CD14-positive monocyte (primary cell): ENCODE results near the gene URGCP. TPM values are rescaled to one million over a fixed set of nuclear protein-coding genes. Genes with fewer than 3 reads are reported as not detected.
"Not testable (repeated sequence)": the region's sequence is repeated elsewhere in the genome, so short reads cannot be mapped to it uniquely, and the experiment has no call there.

Experiments
- DNase-seq, 3 donors: peaks; one replicate each; pipeline ENCODE4 v3.0.0-alpha.2; 2011 to 2022
- H2AFZ ChIP-seq: 2 replicates; pipeline ENCODE4 v1.6.0; 2012; ENCODE audit warnings: mild to moderate bottlenecking, low read depth, low read length, inconsistent platforms; ENCODE audit not compliant: insufficient read depth, poor library complexity, severe bottlenecking
- H3K27ac ChIP-seq, 2 donors: 1 replicate in 1 of 2; 2 replicates in 1 of 2; pipeline ENCODE4 v1.5.1; 2012 to 2013; ENCODE audit warnings: low read length in 2 of 2, control low read depth in 1 of 2, inconsistent platforms in 1 of 2, low read depth in 1 of 2, mild to moderate bottlenecking in 1 of 2
- H3K27me3 ChIP-seq, 2 donors: one replicate each; pipeline versions ENCODE4 v1.6.0 to v1.6.1; 2011 to 2013; ENCODE audit warnings: low read length in 2 of 2; ENCODE audit not compliant: control insufficient read depth in 2 of 2, insufficient read depth in 2 of 2
- H3K36me3 ChIP-seq, 2 donors: replicated peaks in 1 of 2; 1 replicate in 1 of 2; 2 replicates in 1 of 2; pipeline versions ENCODE4 v1.5.1 to v1.6.1; 2012 to 2013; ENCODE audit warnings: low read length in 2 of 2, control low read depth in 1 of 2, inconsistent platforms in 1 of 2, mild to moderate bottlenecking in 1 of 2; ENCODE audit not compliant: insufficient read depth in 2 of 2, control insufficient read depth in 1 of 2
- H3K4me1 ChIP-seq, 2 donors: 1 replicate in 1 of 2; 2 replicates in 1 of 2; pipeline versions ENCODE4 v1.5.1 to v1.6.1; 2012 to 2013; ENCODE audit warnings: low read length in 2 of 2, control low read depth in 1 of 2, inconsistent platforms in 1 of 2, mild to moderate bottlenecking in 1 of 2, moderate library complexity in 1 of 2; ENCODE audit not compliant: insufficient read depth in 2 of 2, control insufficient read depth in 1 of 2
- H3K4me2 ChIP-seq: replicated peaks from 2 replicates; pipeline ENCODE3; 2012; ENCODE audit warnings: low read length, moderate library complexity, mild to moderate bottlenecking; ENCODE audit not compliant: poor library complexity, severe bottlenecking; ENCODE audit errors: extremely low read depth
- H3K4me3 ChIP-seq, 3 experiments: fragments of 200-600 bp in 1 of 3; sonication (generic) in 1 of 3; replicated peaks in 1 of 3; 1 replicate in 2 of 3; 2 replicates in 1 of 3; pipeline ENCODE4 v1.5.1; 2011 to 2013; ENCODE audit warnings: low read length in 3 of 3, mild to moderate bottlenecking in 3 of 3, control low read depth in 2 of 3, low read depth in 2 of 3, inconsistent platforms in 1 of 3, moderate library complexity in 1 of 3
- H3K79me2 ChIP-seq: 2 replicates; pipeline ENCODE4 v1.6.0; 2012; ENCODE audit warnings: mild to moderate bottlenecking, control low read depth, inconsistent platforms, low read length, moderate library complexity; ENCODE audit not compliant: insufficient read depth
- H3K9ac ChIP-seq: 2 replicates; pipeline ENCODE4 v1.6.0; 2017; ENCODE audit warnings: low read length, mild to moderate bottlenecking; ENCODE audit not compliant: insufficient read depth, poor library complexity, severe bottlenecking
- H3K9me3 ChIP-seq, 2 donors: replicated peaks in 1 of 2; 1 replicate in 1 of 2; 2 replicates in 1 of 2; pipeline versions ENCODE4 v1.5.1 to v1.6.1; 2012 to 2013; ENCODE audit warnings: low read length in 2 of 2, control low read depth in 1 of 2; ENCODE audit not compliant: control insufficient read depth in 1 of 2, insufficient read depth in 1 of 2
- H4K20me1 ChIP-seq: 2 replicates; pipeline ENCODE4 v1.6.0; 2012; ENCODE audit warnings: mild to moderate bottlenecking, low read length, control low read depth, moderate library complexity; ENCODE audit not compliant: insufficient read depth
- H3K27ac Mint-ChIP-seq, 7 donors: one replicate each; pipeline ENCODE4 v1.8.0; 2020; ENCODE audit warnings: mild to moderate bottlenecking in 7 of 7, mixed read lengths in 7 of 7, moderate library complexity in 6 of 7, inconsistent platforms in 2 of 7
- H3K27me3 Mint-ChIP-seq, 3 donors: one replicate each; pipeline ENCODE4 v1.8.0; 2021 to 2022; ENCODE audit warnings: low read depth in 3 of 3, mild to moderate bottlenecking in 3 of 3, mixed read lengths in 3 of 3, moderate library complexity in 3 of 3, inconsistent platforms in 1 of 3
- H3K36me3 Mint-ChIP-seq, 2 donors: one replicate each; pipeline ENCODE4 v1.8.0; 2020; ENCODE audit warnings: mixed read lengths in 2 of 2, inconsistent platforms in 1 of 2, mild to moderate bottlenecking in 1 of 2
- H3K4me1 Mint-ChIP-seq: one replicate; pipeline ENCODE4 v1.8.0; 2020; ENCODE audit warnings: mild to moderate bottlenecking, mixed read lengths
- H3K4me3 Mint-ChIP-seq, 2 donors: one replicate each; pipeline ENCODE4 v1.8.0; 2020; ENCODE audit warnings: mild to moderate bottlenecking in 2 of 2, mixed read lengths in 2 of 2, moderate library complexity in 1 of 2
- H3K9me3 Mint-ChIP-seq, 7 donors: one replicate each; pipeline ENCODE4 v1.8.0; 2020 to 2022; ENCODE audit warnings: mixed read lengths in 7 of 7, mild to moderate bottlenecking in 6 of 7, moderate library complexity in 6 of 7, inconsistent platforms in 2 of 7
- CTCF ChIP-seq: fragments of 200-600 bp; IDR thresholded peaks from one replicate; pipeline ENCODE4 v1.8.0; 2022; ENCODE audit warnings: antibody characterized with exemption, mild to moderate bottlenecking
- WGBS: methylation state at CpG from one replicate; pipeline ENCODE4 v1.1.5; 2013; ENCODE audit warnings: missing lambda C conversion rate; ENCODE audit not compliant: insufficient coverage; 5-methylcytosine and 5-hydroxymethylcytosine counted together
- intact Hi-C, 2 donors: fragments of 100-400 bp; cut with micrococcal nuclease; formaldehyde crosslinking; loops; one replicate each; pipeline versions ENCODE4 v1.15.0 to v1.15.1; 2023
- polyA plus RNA-seq, 3 donors: library from polyadenylated mRNA; depleted of rRNA in 1 of 3; unstranded in 2 of 3; stranded (reverse) in 1 of 3; fragments of 300-500 nt in 2 of 3; fragments of >200 nt in 1 of 3; fragmentation: Illumina TruSeq in 2 of 3; gene quantifications; 1 replicate in 2 of 3; 2 replicates in 1 of 3; pipeline ENCODE4 v1.2.3, GENCODE V29; 2012 to 2021

URGCP gene
- polyA plus RNA-seq, 3 donors = 5.7 to 6.8 (median 5.9) TPM

GRCh38 chr7:43902542-43903054 is 3.8 kb downstream of the URGCP start:
- no peaks in the 10 kb centered on the region for H3K27me3 ChIP-seq
- intact Hi-C loops = no loop called here
- Mint-ChIP-seq H3K27me3 (peaks cover 0 to 2% (median 0%) of the 10 kb centered on the region in 3 donors), H3K4me3 (no peak overlapping the region), H3K27ac (no peak overlapping the region), H3K9me3 (peaks cover 0 to 1% (median 0%) of the 10 kb centered on the region in 7 donors), H3K36me3 (peaks cover 7 to 14% of the 10 kb centered on the region in 2 donors), H3K4me1 (peaks cover 23% of the 10 kb centered on the region)
- H3K27ac ChIP-seq = no peak overlapping the region
- peaks cover 11% of the 10 kb centered on the region for H4K20me1 ChIP-seq
- H2AFZ ChIP-seq = no peak overlapping the region
- no peak overlapping the region for H3K4me2 ChIP-seq
- H3K79me2 ChIP-seq = peaks cover 35% of the 10 kb centered on the region
- no CpG with 5 or more reads among the region's 5 CpGs for WGBS
- H3K9me3 ChIP-seq = no peaks in the 10 kb centered on the region
- no peak overlapping the region for H3K4me3 ChIP-seq
- TF ChIP-seq CTCF = no peak
- H3K4me1 ChIP-seq = peaks cover 9 to 15% of the 10 kb centered on the region in 2 donors
- DNase-seq = no peak
- H3K9ac ChIP-seq = no peak overlapping the region
- H3K36me3 ChIP-seq = no peaks in the 10 kb centered on the region

DNA sequence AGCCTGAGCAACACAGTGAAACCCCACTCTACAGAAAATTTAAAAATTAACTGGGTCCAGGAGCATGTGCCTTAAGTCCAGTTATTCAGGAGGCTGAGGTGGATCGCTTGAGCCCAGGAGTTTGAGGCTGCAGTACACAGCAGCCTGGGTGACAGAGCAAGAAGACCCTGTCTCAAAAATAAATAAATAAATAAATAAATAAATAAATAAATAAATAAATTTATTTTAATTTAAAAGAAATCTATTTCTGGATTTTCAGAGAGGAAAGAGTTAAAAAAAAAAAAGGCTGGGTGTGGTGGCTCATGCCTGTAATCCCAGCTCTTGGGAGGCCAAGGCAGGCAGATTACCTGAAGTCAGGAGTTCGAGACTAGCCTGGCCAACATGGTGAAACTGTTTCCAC is 7.8 kb downstream of the URGCP start:
- H4K20me1 ChIP-seq = peaks cover 10% of the 10 kb centered on the region
- H3K9me3 Mint-ChIP-seq, H3K36me3 ChIP-seq, H3K27ac ChIP-seq, intact Hi-C loops, H3K27me3 Mint-ChIP-seq, H3K27ac Mint-ChIP-seq, H3K4me1 Mint-ChIP-seq, H3K9me3 ChIP-seq, H3K4me2 ChIP-seq, H3K27me3 ChIP-seq, H3K4me3 Mint-ChIP-seq, H2AFZ ChIP-seq, H3K4me3 ChIP-seq, H3K9ac ChIP-seq, H3K4me1 ChIP-seq, DNase-seq: not testable (repeated sequence)
- peaks cover 25 to 26% of the 10 kb centered on the region in 2 donors for H3K36me3 Mint-ChIP-seq
- WGBS = 100% methylated on average over 1 of the region's 2 CpGs
- H3K79me2 ChIP-seq = peaks cover 19% of the 10 kb centered on the region
